HG02938 (cell line): ENCODE results near the gene NUDT15.
A peak's percentile ranks its signal among the peaks of the same experiment; 100 is the strongest.
"Not testable (repeated sequence)": the region's sequence is repeated elsewhere in the genome, so short reads cannot be mapped to it uniquely, and the experiment has no call there.

ENCODE experiments used
- ATAC-seq: cut with Tn5 transposase; IDR thresholded peaks from one replicate; pipeline ENCODE4 v1.9.1; 2021; ENCODE audit warnings: mild to moderate bottlenecking, moderate library complexity; ENCODE audit not compliant: unreplicated experiment

NUDT15 gene

GRCh38 chr13:48042894-48043293 lies 5.4 kb downstream of the NUDT15 start:
- no peak for ATAC-seq

GRCh38 chr13:48043789-48044503 lies 6.4 kb downstream of the NUDT15 start:
- no peak for ATAC-seq

GRCh38 chr13:48050550-48050949 lies 13.0 kb downstream of the NUDT15 start:
- ATAC-seq: no peak

- no peak for ATAC-seq
Measured at GRCh38 chr13:48054601-48055000, 17.1 kb downstream of the NUDT15 start.

DNA sequence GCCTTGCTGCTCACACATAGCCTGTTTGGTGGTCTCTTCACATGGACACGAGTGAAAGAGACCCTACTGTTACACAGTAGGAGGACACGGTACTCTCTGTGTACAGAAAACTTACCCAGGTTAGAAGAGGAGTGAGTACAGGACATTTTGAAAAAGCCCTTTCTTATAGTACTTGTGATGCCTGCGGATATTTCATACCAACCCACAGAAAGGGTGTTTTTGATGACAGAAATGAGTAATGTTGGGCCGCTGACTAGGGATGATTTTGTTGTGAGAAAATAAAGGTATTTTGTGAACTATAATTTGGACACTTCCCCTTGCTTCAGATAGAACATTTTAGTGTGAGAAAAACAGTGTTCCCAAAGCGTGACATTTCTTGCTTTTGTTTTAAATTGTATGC lies 18.2 kb downstream of the NUDT15 start:
- ATAC-seq: no peak

- ATAC-seq: not testable (repeated sequence)
Measured at GRCh38 chr13:48058536-48058935, 21.0 kb downstream of the NUDT15 start.

DNA sequence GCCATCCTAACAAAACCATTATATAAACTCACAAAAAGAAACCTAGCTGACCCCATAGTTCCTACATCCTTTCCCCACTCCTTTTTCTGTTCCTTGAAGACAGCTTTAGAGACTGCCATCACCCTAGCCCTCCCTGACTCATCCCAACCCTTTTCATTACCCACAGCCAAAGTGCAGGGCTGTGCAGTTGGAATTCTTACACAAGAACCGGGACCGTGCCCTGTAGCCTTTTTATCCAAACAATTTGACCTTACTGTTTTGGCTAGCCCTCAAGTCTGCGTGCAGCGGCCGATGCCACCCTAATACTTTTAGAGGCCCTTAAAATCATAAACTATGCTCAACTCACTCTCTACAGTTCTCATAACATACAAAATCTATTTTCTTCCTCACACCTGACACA lies 22.4 kb downstream of the NUDT15 start:
- ATAC-seq: not testable (repeated sequence)

- peak; percentile 60 for ATAC-seq
Measured at GRCh38 chr13:48066310-48066989, 28.9 kb downstream of the NUDT15 start.

DNA sequence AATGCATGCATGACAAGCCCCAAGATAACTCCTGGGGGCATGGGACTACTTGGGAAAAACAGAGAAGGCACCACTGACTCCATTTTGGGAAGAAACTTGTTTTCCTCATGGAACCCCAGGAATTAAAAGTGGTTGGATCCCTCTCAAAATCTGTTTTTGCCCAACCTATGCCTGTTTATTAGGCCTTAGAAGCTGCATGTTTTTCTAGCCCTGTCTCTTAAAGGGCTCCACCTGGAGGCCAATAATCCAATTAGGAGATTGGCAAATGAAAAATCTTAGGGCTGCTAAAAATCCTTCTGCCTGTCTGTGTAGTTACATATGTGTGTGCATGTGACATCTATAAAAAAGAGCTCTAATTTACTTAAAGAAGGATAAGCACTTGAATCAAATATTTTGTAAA lies 30.5 kb downstream of the NUDT15 start:
- no peak for ATAC-seq

DNA sequence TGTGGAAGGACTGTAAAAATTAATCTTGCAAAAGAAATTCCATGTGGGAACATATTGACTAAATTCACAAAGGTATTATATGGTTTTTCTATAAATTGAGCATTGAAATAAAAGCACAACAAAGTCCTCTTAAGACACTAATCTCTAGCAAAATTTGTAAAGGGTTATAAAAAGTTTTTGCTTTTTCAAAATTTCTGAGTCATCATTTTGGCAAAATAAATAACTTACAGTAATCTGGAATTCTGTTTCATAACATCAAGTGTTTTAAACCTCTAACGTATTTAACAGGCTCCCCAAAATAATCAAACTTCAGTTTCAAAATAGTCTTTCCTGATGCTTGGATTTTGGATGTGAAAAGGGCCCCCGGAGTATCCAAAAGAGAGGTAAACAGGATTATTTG lies 31.4 kb downstream of the NUDT15 start:
- ATAC-seq: no peak

GRCh38 chr13:48069573-48069972 lies 32.0 kb downstream of the NUDT15 start:
- ATAC-seq: no peak

- no peak for ATAC-seq
Measured at GRCh38 chr13:48070942-48071341, 33.4 kb downstream of the NUDT15 start.

GRCh38 chr13:48072304-48072703 lies 34.8 kb downstream of the NUDT15 start:
- ATAC-seq: no peak

DNA sequence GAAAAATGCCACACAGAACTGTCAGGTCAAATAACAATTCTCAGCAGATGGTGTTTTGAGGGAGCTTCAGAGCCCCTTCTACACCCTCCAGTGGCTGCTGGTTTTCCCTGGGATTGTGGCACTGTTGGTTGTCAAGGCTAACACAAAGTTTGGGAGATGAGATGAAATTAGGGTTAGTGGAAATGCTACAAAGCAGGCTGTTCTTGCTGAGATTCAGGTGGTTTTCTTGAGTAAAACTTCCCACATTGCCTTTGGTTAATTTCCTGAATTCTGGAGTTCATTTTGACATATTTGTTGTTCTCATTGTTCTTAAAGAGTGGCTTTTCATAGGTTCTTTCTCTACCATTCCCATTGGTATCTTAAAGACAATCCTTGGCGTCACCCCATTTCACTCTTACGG lies 35.3 kb downstream of the NUDT15 start:
- ATAC-seq: no peak

DNA sequence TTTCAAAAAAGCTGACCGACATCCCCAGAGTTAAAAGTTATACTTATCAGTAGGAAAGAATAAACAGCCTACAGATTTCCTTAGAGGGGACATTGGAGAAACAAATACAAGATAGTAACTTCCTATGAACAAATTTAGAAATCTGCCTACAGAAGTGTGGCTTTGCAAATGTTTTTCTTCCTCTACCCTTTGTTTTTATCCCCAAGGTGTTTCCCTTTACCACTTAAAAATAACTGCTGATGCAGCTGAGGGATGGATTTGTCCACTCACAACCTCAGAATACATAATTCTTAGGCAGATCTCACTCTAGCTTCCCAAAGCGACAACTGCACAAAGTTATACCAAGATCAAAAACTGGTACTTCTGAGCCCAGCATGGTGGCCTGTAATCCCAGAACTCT lies 36.5 kb downstream of the NUDT15 start:
- ATAC-seq: no peak

- ATAC-seq: peak; percentile 98
Measured at GRCh38 chr13:48078251-48078656, 40.7 kb downstream of the NUDT15 start.

DNA sequence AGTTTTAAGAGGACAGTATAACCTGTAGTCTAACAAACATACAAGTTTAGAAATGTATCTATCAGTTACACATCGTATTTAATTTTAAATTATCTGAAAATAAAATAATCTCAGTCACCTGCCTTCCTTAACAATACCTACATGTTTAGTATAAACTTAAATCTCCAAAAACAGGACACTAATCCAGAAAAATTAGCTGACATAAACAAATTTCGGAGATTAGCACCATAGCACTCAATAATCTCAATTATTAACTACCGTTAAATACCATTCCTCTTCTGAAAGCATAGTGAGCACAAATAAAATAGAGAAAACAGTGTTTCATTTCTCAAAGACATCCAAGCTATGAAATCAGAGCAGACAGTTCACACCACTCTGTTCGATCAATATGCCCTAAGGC lies 44.2 kb downstream of the NUDT15 start:
- no peak for ATAC-seq

- ATAC-seq: no peak
Measured at GRCh38 chr13:48086272-48086671, 48.7 kb downstream of the NUDT15 start.

GRCh38 chr13:48093588-48093987 lies 56.1 kb downstream of the NUDT15 start:
- no peak for ATAC-seq

- ATAC-seq: peak; percentile 7
Measured at GRCh38 chr13:48094404-48094780, 56.9 kb downstream of the NUDT15 start.

- ATAC-seq: peak; percentile 89
Measured at GRCh38 chr13:48094781-48095502, 57.4 kb downstream of the NUDT15 start, which contains the start of gene MED4. MED4 (minus strand) TSS chr13:48095104; CDS start chr13:48095078, 26 bp downstream.

DNA sequence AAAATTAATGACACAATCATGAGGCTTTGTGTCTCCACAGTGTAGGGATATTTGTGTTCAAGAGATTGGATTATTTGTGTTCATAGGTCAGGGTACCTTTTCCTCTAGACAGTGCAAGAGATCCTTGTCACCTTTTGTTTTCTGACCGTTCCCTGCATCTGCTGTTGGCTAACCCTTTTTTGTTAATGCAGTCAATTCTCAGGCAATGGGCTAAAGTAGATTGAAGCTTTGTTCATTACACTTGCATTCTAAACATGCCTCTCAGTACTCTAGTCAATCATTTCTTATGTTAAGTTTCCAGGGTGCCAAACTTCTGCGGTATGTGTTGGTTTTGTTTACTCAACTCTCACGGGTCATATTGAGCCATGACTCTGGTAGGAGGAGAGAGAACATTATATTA lies 59.1 kb downstream of the NUDT15 start:
- ATAC-seq: no peak
